HEK293T (cell line): ENCODE data around the gene PSTPIP2.

Source experiments
- CTCF ChIA-PET: fragments of 350-600 bp; formaldehyde crosslinking; extraction: SDS; loops from one replicate; lab custom pipeline; 2021; ENCODE audit warnings: antibody characterized with exemption, inconsistent platforms; lab: Yijun Ruan, JAX
- POLR2A ChIA-PET: fragments of 350-600 bp; formaldehyde crosslinking; extraction: SDS; loops from one replicate; lab custom pipeline; 2020; ENCODE audit warnings: antibody characterized with exemption, inconsistent platforms; lab: Yijun Ruan, JAX
- DNase-seq: peaks from one replicate; pipeline ENCODE4 v3.0.0; 2012; ENCODE audit warnings: mixed read lengths; ENCODE audit errors: extremely low spot score
- ARNT ChIP-seq: fragments of 450-650 bp; IDR thresholded peaks from 2 replicates; pipeline ENCODE4 v1.6.1; 2017; ENCODE audit warnings: mild to moderate bottlenecking
- BHLHE40 ChIP-seq: fragments of 450-650 bp; IDR thresholded peaks from 2 replicates; pipeline ENCODE4 v1.6.1; 2016; ENCODE audit warnings: mild to moderate bottlenecking, moderate library complexity, borderline replicate concordance
- CTBP1 ChIP-seq: fragments of 450-650 bp; IDR thresholded peaks from 2 replicates; pipeline ENCODE4 v1.6.1; 2016; ENCODE audit warnings: borderline replicate concordance
- ELF4 ChIP-seq: fragments of 450-650 bp; IDR thresholded peaks from 2 replicates; pipeline ENCODE4 v1.6.1; 2017; ENCODE audit warnings: antibody characterized with exemption
- FOXA1 ChIP-seq: fragments of 450-650 bp; IDR thresholded peaks from 2 replicates; pipeline ENCODE4 v1.6.1; 2016; ENCODE audit warnings: mild to moderate bottlenecking
- FOXK2 ChIP-seq: fragments of 450-650 bp; IDR thresholded peaks from 2 replicates; pipeline ENCODE4 v1.6.1; 2016; ENCODE audit warnings: mild to moderate bottlenecking
- FOXM1 ChIP-seq: fragments of 450-650 bp; IDR thresholded peaks from 2 replicates; pipeline ENCODE4 v1.6.1; 2017; ENCODE audit warnings: mild to moderate bottlenecking, borderline replicate concordance
- HDGF ChIP-seq: fragments of 450-650 bp; IDR thresholded peaks from 2 replicates; pipeline ENCODE4 v1.6.1; 2017; ENCODE audit warnings: antibody characterized with exemption, borderline replicate concordance
- L3MBTL2 ChIP-seq: fragments of 450-650 bp; conservative IDR thresholded peaks from 2 replicates; pipeline ENCODE4 v1.6.1; 2016; ENCODE audit warnings: mild to moderate bottlenecking
- LEF1 ChIP-seq: fragments of 450-650 bp; IDR thresholded peaks from 2 replicates; pipeline ENCODE4 v1.6.1; 2017; ENCODE audit warnings: mild to moderate bottlenecking, borderline replicate concordance
- NFRKB ChIP-seq: fragments of 450-650 bp; IDR thresholded peaks from 2 replicates; pipeline ENCODE4 v1.6.1; 2016; ENCODE audit warnings: mild to moderate bottlenecking, moderate library complexity
- SP1 ChIP-seq: fragments of 450-650 bp; IDR thresholded peaks from 2 replicates; pipeline ENCODE4 v1.6.1; 2017
- SUZ12 ChIP-seq: fragments of 450-650 bp; IDR thresholded peaks from 2 replicates; pipeline ENCODE4 v1.6.1; 2016; ENCODE audit warnings: mild to moderate bottlenecking
- TARDBP ChIP-seq: fragments of 450-650 bp; IDR thresholded peaks from 2 replicates; pipeline ENCODE4 v1.6.1; 2016
- ZNF384 ChIP-seq: fragments of 450-650 bp; IDR thresholded peaks from 2 replicates; pipeline ENCODE4 v1.6.1; 2016
- TF ChIP-seq, protein P1 (sequence below): fragments of 450-650 bp; IDR thresholded peaks from 2 replicates; pipeline ENCODE4 v1.6.1; 2016

Gene PSTPIP2

GRCh38 chr18:46031741-46032140 is 40.3 kb downstream of the PSTPIP2 start:
- CTCF ChIA-PET, result no interaction called here
- POLR2A ChIA-PET, result no interaction called here
- TF ChIP-seq ARNT, result no peak
- no peak for DNase-seq

DNA sequence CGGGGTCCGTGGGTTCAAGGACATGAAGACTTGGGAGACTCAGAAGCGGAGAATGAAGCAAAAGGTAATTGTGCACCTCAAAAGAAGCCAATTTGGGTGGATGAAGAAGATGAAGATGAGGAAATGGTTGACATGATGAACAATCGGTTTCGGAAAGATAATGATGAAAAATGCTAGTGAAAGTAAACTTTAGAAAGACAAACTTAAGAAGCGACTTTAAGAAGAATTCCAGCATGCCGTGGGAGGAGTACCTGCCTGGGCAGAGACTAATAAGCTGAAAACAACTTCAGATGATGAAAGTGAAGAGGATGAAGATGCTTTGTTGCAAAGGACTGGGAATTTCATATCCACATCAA is 43.5 kb downstream of the PSTPIP2 start:
- CTCF ChIA-PET, result no interaction called here
- DNase-seq, result no peak
- TF ChIP-seq L3MBTL2 (no peak), SUZ12 (no peak), FOXM1 (no peak), TARDBP (no peak), BHLHE40 (no peak), ARNT (no peak), LEF1 (no peak), ELF4 (no peak)
- TF ChIP-seq, protein P1, sequence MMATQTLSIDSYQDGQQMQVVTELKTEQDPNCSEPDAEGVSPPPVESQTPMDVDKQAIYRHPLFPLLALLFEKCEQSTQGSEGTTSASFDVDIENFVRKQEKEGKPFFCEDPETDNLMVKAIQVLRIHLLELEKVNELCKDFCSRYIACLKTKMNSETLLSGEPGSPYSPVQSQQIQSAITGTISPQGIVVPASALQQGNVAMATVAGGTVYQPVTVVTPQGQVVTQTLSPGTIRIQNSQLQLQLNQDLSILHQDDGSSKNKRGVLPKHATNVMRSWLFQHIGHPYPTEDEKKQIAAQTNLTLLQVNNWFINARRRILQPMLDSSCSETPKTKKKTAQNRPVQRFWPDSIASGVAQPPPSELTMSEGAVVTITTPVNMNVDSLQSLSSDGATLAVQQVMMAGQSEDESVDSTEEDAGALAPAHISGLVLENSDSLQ, result no peak
- POLR2A ChIA-PET, result interaction anchor here (0.7 kb wide), 1 partner anchor 43 kb away, joined by 3 read pairs; no protein-coding TSS in a partner anchor

DNA sequence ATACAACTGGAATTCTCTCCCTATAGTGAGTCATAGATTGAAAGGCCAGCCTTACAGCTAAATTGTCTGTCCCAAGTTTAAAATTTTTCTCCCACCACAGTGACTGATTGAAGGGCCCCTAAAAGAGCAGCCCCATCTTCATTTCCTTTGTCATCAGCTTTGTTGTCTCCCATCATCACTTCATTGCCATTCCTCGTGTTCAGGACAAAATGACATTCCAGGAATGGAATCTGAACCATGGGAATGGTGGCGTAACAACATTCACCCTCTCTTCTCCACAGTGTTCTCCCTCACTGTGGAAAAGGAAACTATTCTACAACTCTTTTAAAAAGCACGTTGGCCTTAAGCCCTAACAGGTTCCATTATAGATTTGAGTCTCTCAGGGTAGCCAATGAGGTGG is 52.1 kb downstream of the PSTPIP2 start:
- DNase-seq, result no peak
- POLR2A ChIA-PET, result no interaction called here

GRCh38 chr18:46013484-46014189 is 58.4 kb downstream of the PSTPIP2 start:
- TF ChIP-seq SUZ12 (no peak), ARNT (no peak), CTBP1 (no peak), ZNF384 (no peak), TARDBP (no peak), L3MBTL2 (no peak), HDGF (no peak), FOXK2 (no peak), ELF4 (no peak), FOXM1 (no peak), SP1 (no peak), FOXA1 (no peak), BHLHE40 (no peak), LEF1 (no peak), NFRKB (no peak)
- TF ChIP-seq, protein P1, result no peak
- DNase-seq, result no peak
- ChIA-PET POLR2A (no interaction called here), CTCF (no interaction called here)

More for the DNA sequence above, 52.1 kb downstream of the PSTPIP2 start:
- no peak for TF ChIP-seq ARNT
- TF ChIP-seq SUZ12, result no peak
- no peak for TF ChIP-seq TARDBP
- no peak for TF ChIP-seq NFRKB
- no peak for TF ChIP-seq L3MBTL2
- no peak for TF ChIP-seq FOXA1
- TF ChIP-seq FOXM1, result no peak
- no peak for TF ChIP-seq HDGF
- TF ChIP-seq ZNF384, result no peak
- TF ChIP-seq ELF4, result no peak
- TF ChIP-seq FOXK2, result no peak
- TF ChIP-seq BHLHE40, result no peak
- no peak for TF ChIP-seq LEF1
- TF ChIP-seq SP1, result no peak
- CTCF ChIA-PET, result no interaction called here

- ChIA-PET POLR2A (no interaction called here), CTCF (no interaction called here)
- no peak for DNase-seq
- TF ChIP-seq LEF1, result no peak
These were observed 61.4 kb downstream of the PSTPIP2 start for GRCh38 chr18:46010676-46011075.

DNA sequence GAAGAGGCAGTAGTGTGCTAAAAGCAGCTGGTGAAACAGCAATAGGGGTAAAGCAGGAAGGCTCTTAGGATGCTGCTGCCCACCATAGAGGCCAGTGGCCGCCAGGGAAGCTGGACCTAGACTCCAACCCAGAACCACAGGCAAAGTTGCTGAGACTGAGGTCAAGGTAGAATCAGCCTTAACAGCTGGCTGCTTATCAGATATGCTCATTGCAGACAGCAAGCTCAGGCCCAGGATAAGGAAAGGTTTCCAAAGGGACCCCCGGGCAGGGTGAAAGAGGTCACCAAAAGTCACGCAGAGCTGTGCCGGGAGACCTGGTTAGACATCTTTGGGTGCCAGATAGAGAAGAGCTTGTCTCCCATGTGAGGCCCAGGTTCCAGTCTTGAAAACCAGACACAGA is 62.0 kb downstream of the PSTPIP2 start:
- no peak for DNase-seq
- CTCF ChIA-PET, result no interaction called here
- POLR2A ChIA-PET, result no interaction called here
- no peak for TF ChIP-seq NFRKB
- no peak for TF ChIP-seq HDGF
- no peak for TF ChIP-seq FOXA1
- TF ChIP-seq FOXM1, result no peak
- no peak for TF ChIP-seq ARNT
- no peak for TF ChIP-seq L3MBTL2
- TF ChIP-seq SP1, result no peak
- TF ChIP-seq, protein P1, result no peak
- no peak for TF ChIP-seq SUZ12
- no peak for TF ChIP-seq ELF4
- TF ChIP-seq ZNF384, result no peak
- no peak for TF ChIP-seq LEF1
- TF ChIP-seq FOXK2, result no peak
- TF ChIP-seq BHLHE40, result no peak
- no peak for TF ChIP-seq TARDBP
- no peak for TF ChIP-seq CTBP1
